ENCODE data around the gene TFEB.

The TFEB gene

DNA sequence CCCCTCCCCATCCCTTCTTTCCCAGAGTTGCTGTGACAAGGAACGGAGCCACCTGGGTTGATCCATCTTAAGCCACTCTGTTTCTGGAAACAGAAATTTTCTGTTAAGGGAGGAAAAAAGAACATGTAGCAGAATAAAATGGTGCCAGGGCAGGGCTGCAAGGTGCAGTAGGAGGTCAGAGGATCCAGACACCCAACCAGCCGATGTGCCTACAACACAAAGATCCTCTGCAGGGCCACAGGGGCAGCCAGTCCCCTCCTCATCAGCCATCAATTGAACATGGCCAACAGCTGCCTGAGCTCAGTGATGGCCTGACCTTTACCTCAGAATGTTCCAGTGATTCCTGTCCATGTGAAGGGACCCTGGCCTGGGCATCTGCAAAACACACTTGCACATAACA is 85.3 kb downstream of the TFEB start:
- DNase-seq: no peak

DNA sequence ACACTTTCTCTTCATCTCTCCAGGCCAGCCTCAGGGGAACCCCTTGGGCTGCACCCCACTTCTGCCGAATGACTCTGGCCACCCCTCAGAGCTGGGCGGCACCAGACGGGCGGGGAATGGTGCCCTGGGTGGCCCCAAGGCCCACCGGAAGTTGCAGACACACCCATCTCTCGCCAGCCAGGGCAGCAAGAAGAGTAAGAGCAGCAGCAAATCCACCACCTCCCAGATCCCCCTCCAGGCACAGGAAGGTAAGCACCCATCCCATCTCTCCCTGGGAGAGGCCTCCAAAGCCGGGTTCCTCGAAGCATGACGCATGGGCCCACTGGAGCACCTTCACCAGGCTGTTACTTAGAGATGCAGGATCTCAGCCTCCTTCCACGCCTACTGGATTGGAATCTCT is 85.8 kb downstream of the TFEB start:
- DNase-seq: no peak

DNA sequence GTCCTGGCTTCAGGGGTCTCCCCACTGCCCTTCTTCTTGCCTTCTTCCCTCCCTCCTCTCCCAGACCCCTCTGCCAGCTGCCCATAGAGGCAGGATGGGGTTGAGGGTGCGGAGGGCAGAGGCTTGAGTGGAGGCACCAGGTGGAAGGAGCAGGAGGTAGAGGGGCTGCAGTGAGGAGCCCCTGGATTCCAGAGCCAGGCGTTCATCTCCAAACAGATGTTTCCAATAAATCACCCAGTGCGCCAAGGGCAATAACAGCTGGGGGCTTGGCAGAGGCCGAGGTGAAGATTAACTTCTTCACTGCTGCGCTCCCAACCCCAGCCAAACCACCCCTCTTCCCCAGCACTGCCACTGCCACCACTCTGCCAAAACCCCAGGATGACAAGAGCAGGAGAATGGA is 86.5 kb downstream of the TFEB start:
- no peak for DNase-seq

DNA sequence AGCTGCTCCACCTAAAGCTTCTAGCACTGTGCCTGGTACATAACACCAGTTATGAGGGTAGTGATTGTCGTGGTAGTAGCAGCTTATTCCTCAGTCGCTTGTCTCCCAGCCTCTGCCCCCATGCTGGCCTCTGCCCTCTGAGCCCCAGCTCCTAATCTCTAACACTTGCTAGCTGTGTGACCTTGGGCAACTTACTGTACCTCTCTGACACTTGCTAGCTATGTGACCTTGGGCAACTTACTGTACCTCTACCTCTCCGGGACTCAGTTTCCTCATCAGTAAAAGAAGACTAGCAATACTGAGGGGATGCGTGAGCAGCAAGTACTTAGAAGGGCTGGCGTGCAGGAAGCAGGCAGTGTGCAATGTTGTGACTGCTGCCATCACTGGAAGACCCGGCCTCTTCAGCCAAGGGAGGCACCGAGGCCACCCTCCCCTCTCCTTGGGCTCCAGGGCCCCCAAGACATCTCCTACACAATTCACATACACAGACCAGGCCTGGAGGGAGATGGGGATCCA is 87.3 kb downstream of the TFEB start:
- no peak for DNase-seq

DNA sequence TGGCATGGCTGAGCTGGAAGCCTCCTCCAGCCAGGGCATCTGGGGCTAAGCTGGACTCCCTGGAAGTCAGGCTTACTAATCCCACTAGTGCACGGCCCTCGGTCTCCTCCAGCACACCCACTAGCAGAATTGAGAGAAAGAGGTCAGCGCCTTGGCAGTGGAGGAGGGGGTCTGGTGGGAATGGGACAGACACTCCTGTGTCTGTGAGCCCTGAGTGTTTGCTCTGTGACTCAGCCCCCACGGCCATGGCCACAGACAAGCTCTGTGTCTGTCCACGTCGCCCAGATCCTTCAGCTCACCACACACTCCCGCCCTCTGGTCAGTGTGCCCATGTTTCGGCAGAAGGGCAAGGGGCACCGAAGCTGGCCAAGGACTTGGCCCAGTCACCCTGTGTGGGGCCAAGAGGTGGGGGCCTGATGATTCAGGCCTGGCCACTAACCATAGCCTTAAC is 88.3 kb downstream of the TFEB start:
- DNase-seq: no peak

DNA sequence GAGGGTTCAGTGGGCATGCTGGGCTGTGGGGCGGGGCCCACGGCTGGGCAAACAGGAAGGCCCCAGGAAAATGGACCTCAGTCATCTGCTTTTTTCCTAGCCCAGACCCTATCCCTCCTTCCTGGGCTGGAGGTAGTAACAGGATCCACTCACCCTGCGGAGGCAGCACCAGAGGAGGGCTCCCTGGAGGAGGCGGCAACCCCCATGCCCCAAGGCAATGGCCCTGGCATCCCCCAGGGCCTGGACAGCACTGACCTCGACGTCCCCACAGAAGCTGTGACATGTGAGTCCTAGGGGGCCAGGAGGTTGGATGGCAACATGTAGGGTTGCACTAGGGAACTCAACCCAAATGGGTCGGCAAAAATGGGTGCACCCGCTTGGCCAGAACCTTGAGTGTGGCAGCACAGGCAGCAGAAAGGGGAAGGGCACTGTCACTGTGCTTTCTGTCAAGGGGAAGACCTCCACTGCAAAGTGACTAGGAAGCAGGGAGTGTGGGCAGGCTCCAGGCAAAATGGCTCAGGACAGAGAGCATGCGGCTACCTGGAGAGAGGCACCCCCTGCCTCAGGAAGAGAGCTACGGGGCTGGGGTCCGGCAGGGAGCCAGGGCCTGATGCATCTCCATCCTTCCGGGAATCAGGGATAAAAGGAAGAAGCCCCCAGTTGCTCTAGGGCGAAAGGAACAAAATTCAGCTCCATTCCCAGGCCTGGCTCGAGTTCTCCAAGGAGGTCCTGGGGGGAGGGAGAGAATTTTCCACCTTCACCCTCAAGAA is 89.2 kb downstream of the TFEB start:
- DNase-seq: no peak

DNA sequence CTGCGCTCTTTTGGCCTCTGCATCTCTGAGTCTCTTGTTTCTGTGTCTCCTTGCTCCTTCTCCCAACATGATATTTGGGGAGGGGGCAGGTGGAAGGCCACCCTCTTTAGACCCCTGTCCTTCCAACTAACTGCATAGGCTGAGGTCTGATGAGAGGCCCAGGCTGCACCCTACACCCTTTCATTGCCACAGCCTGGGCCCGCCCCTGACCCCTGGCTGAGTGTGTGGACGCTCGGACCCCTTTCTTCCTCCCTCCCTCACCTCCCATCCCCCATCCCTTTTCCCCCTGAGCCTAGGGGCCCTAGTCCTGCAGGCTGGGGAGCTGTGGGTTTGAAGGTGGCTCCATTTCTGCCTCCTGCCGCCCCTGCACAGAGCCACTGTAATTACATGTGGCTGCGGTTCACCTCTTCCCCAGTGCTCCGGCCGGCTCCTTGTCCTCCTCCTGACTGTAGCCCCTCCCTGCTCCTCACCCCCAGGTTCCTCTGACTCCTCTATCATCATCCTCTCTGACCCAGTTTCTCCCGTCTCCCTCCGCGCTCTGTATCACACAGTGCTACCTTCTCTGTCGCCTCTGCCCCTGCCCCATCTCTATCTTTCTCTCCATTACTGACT is 90.3 kb downstream of the TFEB start:
- no peak for DNase-seq

DNA sequence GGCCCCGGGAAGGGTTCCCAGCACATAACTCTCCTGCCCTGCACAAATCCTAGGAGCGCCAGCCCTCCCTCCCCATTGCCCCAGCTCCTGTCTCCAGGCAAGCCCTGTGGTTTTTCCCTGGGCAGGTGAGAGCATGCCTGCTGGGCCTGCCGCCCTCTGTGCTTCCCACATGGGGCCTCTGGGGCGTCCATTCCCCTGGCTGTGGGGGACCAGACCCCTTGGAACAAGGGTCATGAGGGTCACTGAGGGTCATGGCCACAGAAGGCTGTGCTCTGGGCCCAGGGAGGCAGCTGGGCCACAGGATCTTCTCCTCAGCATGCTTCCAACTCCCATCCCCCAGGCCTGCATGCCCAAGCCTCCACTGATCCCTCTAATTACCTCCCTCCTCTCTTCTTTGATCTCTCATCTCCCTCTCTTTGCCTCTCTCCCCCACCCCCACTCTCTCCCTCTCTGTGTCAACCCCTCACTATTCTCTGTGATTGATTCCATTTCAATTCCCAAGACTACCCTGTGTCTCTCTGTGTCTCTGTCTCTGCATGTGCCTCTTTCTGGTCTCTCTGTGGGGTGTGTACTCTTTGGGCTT is 91.0 kb downstream of the TFEB start:
- DNase-seq: no peak

DNA sequence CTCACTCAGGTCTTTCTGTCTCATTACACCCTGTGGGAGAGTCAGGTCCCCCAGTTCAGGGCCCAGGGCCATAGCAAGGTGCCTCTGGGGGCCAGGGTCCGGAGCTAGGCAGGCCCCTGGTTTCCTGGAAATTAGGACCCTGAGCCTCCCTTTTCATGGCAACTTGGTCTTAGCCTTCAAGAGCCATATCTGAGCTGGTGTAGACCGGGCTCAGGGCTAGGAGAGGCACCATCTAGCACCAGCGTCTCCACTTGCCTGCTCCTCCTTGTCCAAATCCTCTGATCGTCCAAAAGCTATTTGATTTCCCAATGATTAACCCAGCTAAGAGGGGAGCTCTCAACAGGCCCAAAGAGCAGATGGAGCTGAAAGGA is 91.5 kb downstream of the TFEB start:
- no peak for DNase-seq

DNA sequence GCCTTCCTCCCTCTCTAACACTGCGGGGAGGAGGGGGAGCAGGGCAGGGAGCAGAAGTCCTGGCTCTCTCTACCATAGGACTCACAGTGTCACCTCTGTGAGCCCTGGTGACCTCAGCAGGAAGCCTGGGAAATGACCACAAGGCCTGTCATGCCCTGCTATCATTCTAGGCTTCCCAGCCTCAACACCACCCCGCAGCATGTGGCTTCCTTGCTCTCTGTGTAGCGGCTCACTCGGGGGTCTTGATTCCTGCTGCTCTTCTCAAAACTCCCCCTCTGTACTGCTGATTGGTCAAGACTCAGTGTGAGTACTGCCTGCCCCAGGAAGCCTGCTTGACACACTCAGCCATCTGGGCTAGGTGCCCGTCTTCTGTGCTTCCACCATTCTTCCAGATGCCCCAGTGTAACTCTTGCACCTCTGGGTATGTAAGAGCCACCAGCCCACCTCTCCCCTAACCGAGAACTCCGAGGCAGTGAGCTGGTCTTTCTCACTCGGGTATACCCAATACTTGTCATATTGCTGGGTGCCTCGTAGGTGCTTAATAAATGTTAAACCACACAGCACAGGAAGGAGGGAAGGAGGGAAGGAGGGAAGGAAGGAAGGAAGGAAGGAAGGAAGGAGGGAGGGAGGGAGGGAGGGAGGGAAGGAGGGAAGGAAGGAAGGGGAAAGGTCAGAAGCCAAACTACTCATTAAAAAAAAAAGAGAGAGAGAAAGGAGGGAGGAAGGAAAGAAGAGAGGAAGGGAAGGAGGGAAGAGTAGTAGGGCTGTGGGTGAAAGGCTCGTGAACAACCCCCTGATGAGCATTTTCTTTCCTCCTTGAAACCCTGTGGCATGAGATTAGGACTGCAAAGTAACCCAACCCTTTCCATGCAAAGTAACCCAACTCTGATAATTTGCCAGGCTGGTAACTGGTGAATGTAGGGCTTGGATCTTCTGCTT is 92.2 kb downstream of the TFEB start:
- DNase-seq: no peak

DNA sequence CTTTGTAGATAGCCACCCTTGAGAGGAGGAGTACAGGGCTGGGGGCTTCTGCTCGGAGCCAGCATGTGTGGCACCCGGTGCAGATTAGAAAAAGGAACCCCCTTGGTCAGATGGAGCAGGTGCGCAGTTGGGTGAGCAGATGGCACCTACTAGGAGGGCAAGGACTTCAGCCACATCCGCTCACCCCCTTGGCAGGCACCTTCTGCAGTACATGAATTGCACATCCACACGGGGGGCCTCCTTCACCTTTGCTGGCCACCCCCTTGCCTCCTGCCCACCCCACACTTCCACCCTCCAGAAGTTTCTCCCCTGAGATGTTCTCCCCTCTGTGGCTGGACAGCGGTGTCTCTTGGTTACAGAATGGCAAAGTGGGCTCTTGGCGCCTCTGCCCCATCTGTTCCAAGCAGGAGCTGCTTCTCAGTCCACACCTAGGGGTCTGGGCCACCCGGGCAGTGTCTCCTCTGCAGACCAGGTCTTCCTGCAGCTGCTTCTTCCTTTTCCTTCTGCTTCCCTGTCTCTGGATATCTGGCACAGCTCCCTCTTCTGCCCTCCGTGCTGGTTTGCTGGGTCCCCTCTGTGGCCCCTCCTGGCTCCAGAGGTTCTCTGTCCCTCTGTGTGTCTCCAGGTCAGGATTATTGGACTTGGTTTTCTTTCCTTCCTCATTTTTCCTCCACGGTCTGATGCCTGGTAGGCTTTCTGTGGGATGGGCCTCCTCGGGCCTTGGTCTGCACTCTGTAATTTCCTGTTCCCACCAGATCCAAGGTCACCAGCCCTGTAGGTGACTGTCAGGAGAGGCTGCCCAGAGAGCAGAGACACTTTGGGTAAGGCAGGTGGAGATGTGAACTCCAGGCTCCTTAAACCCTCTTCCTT is 93.1 kb downstream of the TFEB start:
- no peak for DNase-seq

DNA sequence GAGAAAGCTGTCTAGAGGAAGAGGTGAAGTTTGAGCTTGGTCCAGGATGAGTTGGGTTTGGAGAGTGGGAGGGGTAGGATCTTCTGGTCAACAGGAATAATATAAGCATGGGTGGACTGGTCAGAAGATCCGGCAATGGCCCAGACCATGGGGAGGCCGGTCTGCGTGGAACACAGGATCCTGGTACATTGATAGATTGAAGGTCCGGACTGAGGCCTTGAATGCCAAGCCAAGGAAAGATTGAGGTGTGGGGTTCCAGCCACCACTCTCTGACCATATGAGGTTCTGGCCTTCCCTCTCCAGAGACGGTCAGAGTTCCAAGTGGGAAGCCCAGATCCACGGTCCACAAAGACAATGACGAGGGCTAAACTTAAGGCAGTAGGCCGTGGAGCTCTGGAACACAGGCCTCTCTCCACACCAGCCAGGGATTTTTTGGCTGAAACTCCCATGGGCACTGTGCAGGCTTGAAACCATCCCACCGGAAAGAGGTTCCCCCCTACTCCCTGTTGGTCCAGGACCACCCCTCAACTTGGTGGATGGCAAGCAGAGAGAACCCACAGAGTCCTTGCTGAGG is 94.0 kb downstream of the TFEB start:
- DNase-seq: no peak

DNA sequence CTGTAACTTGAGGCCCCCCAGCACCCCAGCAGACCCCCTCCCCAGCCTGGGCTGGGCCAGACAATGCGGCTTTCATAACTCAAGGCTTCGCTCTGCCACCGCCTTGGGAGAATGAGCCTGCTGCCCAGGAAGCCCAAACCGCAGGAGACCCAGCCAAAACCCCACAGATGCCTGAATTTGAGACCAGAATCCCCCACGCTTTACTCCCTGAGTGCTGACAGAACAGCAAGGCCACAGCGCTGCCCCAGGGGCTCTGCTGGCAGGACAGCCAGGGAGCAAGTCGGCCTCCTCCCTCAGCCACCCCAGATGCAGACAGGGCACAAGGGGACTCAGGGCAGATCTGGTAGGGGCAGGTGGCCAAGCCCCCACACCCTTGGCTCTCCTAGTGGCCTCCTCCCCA is 95.0 kb downstream of the TFEB start:
- DNase-seq: no peak

DNA sequence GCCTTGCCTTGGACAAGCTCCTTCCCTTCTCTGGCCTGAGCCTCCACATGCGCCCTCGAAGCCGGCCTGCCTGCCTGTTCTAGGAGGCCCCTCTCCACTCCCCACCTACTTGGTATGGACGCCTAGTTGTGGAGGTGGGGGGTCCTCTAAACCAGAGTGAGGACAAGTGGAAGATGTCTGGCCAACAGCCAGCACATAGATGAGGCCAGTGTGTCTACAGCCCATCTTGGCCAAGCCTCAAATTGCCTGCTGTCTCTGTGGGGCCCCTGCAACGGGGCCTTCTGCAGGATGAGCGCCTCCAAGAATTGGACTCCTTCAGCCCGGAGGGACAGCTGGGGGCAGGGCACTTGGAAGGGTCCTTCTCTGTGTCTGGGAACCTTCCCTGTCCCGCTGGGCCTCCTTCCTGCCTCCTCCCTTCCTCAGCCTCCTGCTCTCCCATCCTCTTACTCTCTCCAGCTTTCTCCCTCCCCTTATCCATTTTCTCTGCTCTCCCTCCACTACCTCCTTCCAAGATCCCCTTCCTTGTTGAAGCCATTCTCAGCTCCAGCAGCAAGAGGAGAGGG is 95.5 kb downstream of the TFEB start:
- no peak for DNase-seq

DNA sequence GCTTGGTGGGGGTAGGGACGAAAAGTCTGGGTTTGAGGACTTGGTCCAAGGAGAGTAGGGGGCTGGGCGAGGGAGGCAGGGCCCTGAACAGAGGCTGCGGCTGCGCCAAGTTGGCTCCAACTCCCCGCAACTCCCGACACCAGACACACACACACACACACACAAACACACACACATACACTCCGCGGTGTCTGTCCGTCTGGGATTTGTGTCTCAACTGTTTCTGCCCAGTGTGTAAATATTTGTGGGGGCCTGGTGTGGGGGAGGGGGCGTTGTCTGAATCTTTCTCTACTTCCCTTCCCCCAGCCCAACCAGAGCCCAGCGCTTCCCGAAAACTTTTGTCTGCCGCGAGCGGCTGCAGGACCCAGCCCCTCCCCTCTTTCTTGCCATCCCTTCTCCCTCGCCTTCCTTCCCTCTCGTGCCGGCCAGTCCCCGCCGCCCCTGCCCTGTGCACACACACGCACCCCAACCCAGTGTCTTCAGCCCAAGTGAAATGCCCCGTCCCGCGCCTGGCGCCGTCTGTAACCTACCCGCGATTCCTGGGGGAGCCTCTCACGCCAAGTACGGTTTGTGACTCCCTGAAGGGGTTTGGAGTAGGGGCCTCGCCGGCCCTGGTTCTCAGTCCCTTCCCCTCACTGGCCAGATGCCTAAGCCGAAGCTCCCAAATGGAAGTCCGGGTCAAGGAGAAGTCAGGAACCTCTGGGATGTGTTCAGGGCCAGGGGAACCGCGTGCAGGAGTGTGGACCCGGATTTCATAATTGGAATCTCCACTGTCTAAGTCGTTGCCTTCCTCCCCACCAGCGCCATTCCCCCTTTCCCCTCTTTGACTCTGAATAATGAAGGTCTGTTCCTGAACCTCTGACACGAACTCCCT is 96.2 kb downstream of the TFEB start:
- DNase-seq: no peak

DNA sequence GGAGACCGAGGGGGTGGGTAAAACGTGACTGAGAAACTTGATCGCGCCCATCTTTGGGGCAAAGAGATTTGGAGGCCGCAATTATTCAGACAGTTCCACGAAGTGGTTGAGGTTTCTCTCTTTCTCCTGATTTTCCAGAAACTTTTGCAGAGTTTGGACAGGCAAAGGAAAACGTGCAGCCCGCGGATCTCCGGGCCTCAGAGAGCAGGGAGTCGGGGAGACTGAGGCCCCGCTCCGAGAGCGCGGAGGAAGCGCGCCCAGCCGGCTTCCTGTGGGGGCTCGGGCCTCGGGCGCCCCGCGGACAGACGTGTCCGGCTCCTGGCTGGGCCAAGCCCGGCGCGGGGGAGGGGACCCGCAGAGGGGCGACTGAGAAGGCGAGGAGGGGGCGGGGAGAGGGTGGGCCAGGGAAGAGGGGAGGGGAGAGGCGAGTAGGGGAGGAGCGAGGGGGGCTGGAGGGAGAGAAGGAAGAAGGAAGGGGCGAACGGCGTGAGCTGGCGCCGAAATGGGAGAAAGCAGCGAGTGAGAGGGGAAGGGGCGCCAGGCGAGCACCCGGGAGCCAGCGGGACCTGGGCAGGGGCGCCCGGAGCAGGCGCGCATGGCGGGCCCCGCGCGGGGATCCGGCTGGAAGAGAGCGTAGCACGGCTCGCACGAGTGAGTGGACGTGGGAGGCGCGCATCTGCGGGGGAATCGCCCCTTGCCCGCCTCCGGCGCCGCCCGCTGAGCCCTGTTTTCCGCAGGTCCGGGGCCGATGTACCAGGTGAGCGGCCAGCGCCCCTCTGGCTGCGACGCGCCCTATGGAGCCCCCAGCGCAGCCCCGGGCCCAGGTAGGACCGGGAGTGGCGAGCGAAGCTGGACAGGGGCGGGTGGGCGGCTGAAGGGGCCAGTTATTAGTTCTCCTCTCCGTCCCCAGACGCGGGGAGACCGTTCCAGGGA is 97.1 kb downstream of the TFEB start, which contains the start of gene MDFI:
Gene MDFI (plus strand): TSS at position 467 of the 933 bp plus-strand sequence. CDS start 282 bp downstream, at position 749.
- no peak for DNase-seq

DNA sequence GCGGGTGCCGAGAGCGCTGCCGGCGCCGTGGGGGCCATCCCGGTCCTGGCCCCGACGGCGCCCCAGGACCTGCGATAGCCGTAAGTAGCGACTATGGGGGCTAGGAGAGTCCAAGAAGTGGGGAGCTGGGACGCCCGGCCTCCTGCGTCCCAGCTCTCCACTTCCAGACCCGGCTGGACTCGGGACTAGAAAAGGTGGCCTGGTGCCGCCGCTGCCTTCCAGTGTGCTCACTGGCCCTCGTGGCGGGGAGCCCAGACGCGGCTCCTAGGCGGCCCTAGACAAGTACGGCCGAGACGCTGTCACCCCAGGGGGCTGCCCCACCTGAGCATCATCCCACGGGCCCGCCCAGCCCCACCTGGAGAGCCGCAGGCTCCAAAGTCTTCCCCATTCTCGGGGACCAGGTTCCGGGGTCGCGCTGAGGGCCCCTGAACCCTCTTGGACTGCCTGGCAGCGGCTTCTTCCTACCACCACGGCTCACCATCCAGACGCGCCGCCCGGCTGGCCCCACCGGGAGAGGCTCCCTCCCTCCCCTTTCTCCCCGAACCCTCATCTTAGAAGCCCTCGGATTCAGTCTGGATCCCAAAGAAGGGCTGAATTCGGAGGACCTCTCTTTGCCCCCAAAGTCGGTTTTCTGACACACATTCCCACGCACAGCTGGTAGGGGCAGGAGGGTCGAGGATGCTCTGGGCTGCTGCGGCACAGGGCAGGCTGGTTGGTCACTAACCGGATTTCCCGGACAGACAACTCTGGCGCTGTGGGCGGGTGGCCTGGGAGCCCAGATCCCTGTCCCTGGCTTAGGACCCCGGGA is 98.0 kb downstream of the TFEB start:
- no peak for DNase-seq

DNA sequence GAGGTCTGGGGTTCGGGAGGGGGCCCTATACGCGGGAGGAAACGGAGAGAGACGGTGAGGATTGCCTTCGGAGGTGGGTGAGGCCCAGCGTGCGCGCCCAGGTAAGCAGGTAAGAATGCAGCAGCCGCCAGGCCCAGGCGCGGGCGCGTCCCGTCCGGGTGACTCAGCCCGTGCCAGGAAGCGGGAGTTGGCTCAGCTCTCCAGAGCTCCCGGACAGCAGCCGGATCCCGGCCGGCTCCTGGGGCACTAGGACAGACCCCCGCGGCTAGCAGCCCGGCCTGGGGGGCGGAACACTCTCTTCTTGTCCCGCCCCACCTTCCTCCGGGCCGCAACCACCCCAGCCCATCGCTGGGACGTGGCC is 98.6 kb downstream of the TFEB start:
- no peak for DNase-seq
